IMR-90 (cell line): Measurements from ENCODE around the gene COL20A1.

Experiments
- BHLHE40 ChIP-seq: fragments of 150-350 bp; IDR thresholded peaks from 2 replicates; pipeline ENCODE4 v1.6.1; 2016; ENCODE audit warnings: mild to moderate bottlenecking, low read depth, low read length
- CEBPB ChIP-seq: IDR thresholded peaks from 2 replicates; pipeline ENCODE4 v1.6.1; 2012; ENCODE audit warnings: low read depth, low read length, improper control_type of control experiment
- CTCF ChIP-seq: conservative IDR thresholded peaks from 2 replicates; pipeline ENCODE4 v1.5.1; 2012; ENCODE audit warnings: mild to moderate bottlenecking, low read depth, low read length, improper control_type of control experiment
- MAZ ChIP-seq: IDR thresholded peaks from 2 replicates; pipeline ENCODE4 v1.6.1; 2012; ENCODE audit warnings: low read depth, mild to moderate bottlenecking, low read length, improper control_type of control experiment, moderate library complexity, borderline replicate concordance
- POLR2A ChIP-seq: IDR thresholded peaks from 2 replicates; pipeline ENCODE4 v1.6.1; 2012; ENCODE audit warnings: mild to moderate bottlenecking, low read depth, low read length
- RAD21 ChIP-seq: IDR thresholded peaks from 2 replicates; pipeline ENCODE4 v1.6.1; 2012; ENCODE audit warnings: low read length, improper control_type of control experiment
- SMC3 ChIP-seq: fragments of 150-350 bp; IDR thresholded peaks from 2 replicates; pipeline ENCODE4 v1.6.1; 2016; ENCODE audit warnings: low read depth, mild to moderate bottlenecking, antibody characterized with exemption, low read length, moderate library complexity

- TF ChIP-seq POLR2A (no peak), CTCF (no peak), RAD21 (no peak), MAZ (no peak), CEBPB (no peak), SMC3 (no peak), BHLHE40 (no peak)
Measured at GRCh38 chr20:63256954-63257353, 36.0 kb upstream of the COL20A1 start.
